ENCODE results near the gene PTPDC1.

The PTPDC1 gene

GRCh38 chr9:94097788-94098414 is 13.6 kb downstream of the PTPDC1 start:
- Histone ChIP-seq H3K4me2 (ENCODE audit: low read depth, low read length, poor library complexity, severe bottlenecking) (no peak overlapping the region), H3K79me2 (ENCODE audit: insufficient read depth, low read length) (no peaks in the 10 kb centered on the region), H3K9me3 (ENCODE audit: insufficient read depth, low read depth, low read length) (no peaks in the 10 kb centered on the region), H3K9ac (ENCODE audit: low read depth, low read length, poor library complexity, severe bottlenecking) (no peak overlapping the region), H3F3A (ENCODE audit: low read depth) (no peaks in the 10 kb centered on the region), H3K36me3 (ENCODE audit: insufficient read depth, low read length) (peaks cover 6% of the 10 kb centered on the region; the same call in 1 of the 2 replicates), H2AFZ (ENCODE audit: low read length) (no peak overlapping the region), H3K4me1 (ENCODE audit: insufficient read depth, low read length, poor library complexity, severe bottlenecking) (peaks cover 16% of the 10 kb centered on the region), H3K9me2 (replicated peaks; ENCODE audit: low read depth, low read length) (no peaks in the 10 kb centered on the region), H3K4me3 (ENCODE audit: low read length, poor library complexity, severe bottlenecking) (no peak overlapping the region), H3K27me3 (ENCODE audit: insufficient read depth, low read length, poor library complexity, severe bottlenecking) (no peaks in the 10 kb centered on the region), H4K20me1 (ENCODE audit: insufficient read depth, low read length, poor library complexity, severe bottlenecking) (no peaks in the 10 kb centered on the region)
- TF ChIP-seq CTCF (conservative IDR thresholded peaks at IDR 0.05; ENCODE audit: low read length) (no peak), EZH2phosphoT487 (IDR thresholded peaks at IDR 0.05; ENCODE audit: borderline replicate concordance) (no peak)

GRCh38 chr9:94100152-94100879 is 16.1 kb downstream of the PTPDC1 start:
- H3K9ac ChIP-seq (ENCODE audit: low read depth, low read length, poor library complexity, severe bottlenecking), result no peak overlapping the region
- no peaks in the 10 kb centered on the region for H3F3A ChIP-seq (ENCODE audit: low read depth)
- H3K9me3 ChIP-seq (ENCODE audit: insufficient read depth, low read depth, low read length), result no peaks in the 10 kb centered on the region
- no peak for TF ChIP-seq EZH2phosphoT487 (IDR thresholded peaks at IDR 0.05; ENCODE audit: borderline replicate concordance)
- TF ChIP-seq CTCF (conservative IDR thresholded peaks at IDR 0.05; ENCODE audit: low read length), result no peak
- H3K9me2 ChIP-seq (replicated peaks; ENCODE audit: low read depth, low read length), result no peaks in the 10 kb centered on the region
- peaks cover 6% of the 10 kb centered on the region; the same call in 1 of the 2 replicates for H3K36me3 ChIP-seq (ENCODE audit: insufficient read depth, low read length)
- no peaks in the 10 kb centered on the region for H4K20me1 ChIP-seq (ENCODE audit: insufficient read depth, low read length, poor library complexity, severe bottlenecking)
- H3K4me2 ChIP-seq (ENCODE audit: low read depth, low read length, poor library complexity, severe bottlenecking), result peak overlapping the region; percentile 76
- H3K27me3 ChIP-seq (ENCODE audit: insufficient read depth, low read length, poor library complexity, severe bottlenecking), result no peaks in the 10 kb centered on the region
- H3K79me2 ChIP-seq (ENCODE audit: insufficient read depth, low read length), result no peaks in the 10 kb centered on the region
- no peak overlapping the region for H3K4me3 ChIP-seq (ENCODE audit: low read length, poor library complexity, severe bottlenecking)
- no peak overlapping the region for H2AFZ ChIP-seq (ENCODE audit: low read length)
- peaks cover 16% of the 10 kb centered on the region for H3K4me1 ChIP-seq (ENCODE audit: insufficient read depth, low read length, poor library complexity, severe bottlenecking)

- Histone ChIP-seq H2AFZ (ENCODE audit: low read length) (no peak overlapping the region), H3K79me2 (ENCODE audit: insufficient read depth, low read length) (no peaks in the 10 kb centered on the region), H3K4me1 (ENCODE audit: insufficient read depth, low read length, poor library complexity, severe bottlenecking) (peaks cover 16% of the 10 kb centered on the region), H3K36me3 (ENCODE audit: insufficient read depth, low read length) (peaks cover 6% of the 10 kb centered on the region; the same call in 1 of the 2 replicates), H3K27me3 (ENCODE audit: insufficient read depth, low read length, poor library complexity, severe bottlenecking) (no peaks in the 10 kb centered on the region), H3K9ac (ENCODE audit: low read depth, low read length, poor library complexity, severe bottlenecking) (peak overlapping the region; percentile 40), H4K20me1 (ENCODE audit: insufficient read depth, low read length, poor library complexity, severe bottlenecking) (no peaks in the 10 kb centered on the region), H3F3A (ENCODE audit: low read depth) (no peaks in the 10 kb centered on the region), H3K4me3 (ENCODE audit: low read length, poor library complexity, severe bottlenecking) (peak overlapping the region; percentile 61), H3K4me2 (ENCODE audit: low read depth, low read length, poor library complexity, severe bottlenecking) (peak overlapping the region; percentile 76), H3K9me2 (replicated peaks; ENCODE audit: low read depth, low read length) (no peaks in the 10 kb centered on the region), H3K9me3 (ENCODE audit: insufficient read depth, low read depth, low read length) (no peaks in the 10 kb centered on the region)
- TF ChIP-seq CTCF (conservative IDR thresholded peaks at IDR 0.05; ENCODE audit: low read length), result no peak
- TF ChIP-seq EZH2phosphoT487 (IDR thresholded peaks at IDR 0.05; ENCODE audit: borderline replicate concordance), result no peak
Observed at GRCh38 chr9:94101162-94101853, 17.0 kb downstream of the PTPDC1 start.

Measured in Loucy (cell line).